HG02588 (cell line): Measurements from ENCODE around the gene TMEM63C.

Experiments used
- ATAC-seq: cut with Tn5 transposase; IDR thresholded peaks from one replicate; pipeline ENCODE4 v1.9.1; 2021; ENCODE audit warnings: mild to moderate bottlenecking, moderate library complexity; ENCODE audit not compliant: unreplicated experiment

The TMEM63C gene

DNA sequence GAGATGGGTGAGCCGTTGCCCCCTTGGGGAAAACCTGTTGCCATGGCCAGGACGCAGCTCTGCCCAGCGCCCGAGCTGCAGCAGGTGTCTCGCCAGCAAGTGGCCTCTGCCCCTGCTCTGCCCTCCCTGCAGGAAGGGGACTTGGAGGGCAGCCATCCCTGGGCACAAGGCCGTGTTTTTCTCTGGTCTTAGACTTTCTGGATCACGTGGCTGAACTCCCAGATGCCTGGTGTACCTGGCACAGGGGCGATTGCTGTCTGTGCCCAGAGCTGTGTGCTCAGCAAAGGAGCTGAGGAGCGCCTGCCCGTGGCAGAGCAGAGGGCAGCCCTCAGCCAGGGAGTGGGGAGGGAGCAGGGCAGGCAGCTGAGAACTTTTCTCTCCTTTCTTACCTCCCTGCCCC, 38.0 kb downstream of the TMEM63C start:
- ATAC-seq: no peak

DNA sequence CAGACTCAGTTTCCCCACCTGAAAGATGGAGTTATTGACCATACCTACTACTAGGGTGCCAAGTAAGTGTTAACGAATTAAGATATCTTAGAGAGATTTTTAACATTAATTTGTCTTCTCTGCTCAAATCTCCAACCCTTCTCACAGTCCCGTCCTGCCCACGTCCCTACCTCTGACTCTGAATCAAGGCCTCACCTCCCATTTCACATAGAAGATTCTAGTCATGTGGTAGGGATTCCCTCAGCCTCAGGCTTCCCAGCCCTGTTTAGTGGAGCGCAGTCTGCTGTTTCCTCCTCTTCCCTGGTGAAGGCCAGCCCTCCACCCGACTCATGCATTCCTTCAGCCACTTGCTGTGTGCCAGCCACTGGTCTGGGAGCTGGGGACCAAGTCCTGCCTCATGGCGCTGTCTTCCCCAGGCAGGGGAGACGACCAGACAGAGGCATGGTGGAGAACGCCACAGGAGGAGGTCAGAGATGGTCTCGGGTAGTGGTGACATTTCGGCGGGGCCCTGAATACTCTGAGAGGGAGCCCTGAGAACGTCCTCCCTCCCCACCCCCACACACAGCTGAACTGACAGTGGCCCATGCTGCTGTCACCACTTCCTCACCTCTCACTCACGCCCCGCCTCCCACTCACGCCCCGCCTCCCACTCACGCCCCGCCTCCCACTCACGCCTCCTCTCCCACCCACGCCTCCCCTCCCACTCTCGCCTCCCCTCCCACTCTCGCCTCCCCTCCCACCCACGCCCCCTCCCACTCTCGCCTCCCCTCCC, 38.8 kb downstream of the TMEM63C start:
- ATAC-seq: no peak

DNA sequence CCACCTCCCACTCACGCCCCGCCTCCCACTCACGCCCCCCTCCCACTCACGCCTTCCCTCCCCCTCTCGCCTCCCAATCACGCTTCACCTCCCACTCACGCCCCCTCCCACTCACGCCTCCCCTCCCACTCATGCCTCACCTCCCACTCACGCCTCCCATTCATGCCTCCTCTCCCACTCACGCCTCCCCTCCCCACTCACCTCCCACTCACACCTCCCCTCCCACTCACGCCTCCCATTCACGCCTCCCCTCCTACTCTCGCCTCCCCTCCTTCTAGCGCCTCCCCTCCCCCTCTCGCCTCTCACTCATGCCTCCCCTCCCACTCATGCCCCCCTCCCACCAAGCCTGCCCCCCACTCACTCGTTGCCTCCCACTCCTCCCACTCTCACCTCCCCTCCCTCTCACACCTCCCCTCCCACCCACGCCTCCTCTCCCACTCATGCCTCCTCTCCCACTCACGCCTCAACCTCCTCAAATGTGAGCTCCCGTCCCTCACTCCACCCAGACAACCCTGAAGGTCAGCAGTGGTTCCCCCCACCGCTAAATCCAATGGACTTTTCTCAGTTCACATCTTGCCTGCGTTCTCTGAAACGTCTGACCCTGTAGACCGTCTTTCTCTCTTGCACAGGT, 39.8 kb downstream of the TMEM63C start:
- ATAC-seq: no peak

DNA sequence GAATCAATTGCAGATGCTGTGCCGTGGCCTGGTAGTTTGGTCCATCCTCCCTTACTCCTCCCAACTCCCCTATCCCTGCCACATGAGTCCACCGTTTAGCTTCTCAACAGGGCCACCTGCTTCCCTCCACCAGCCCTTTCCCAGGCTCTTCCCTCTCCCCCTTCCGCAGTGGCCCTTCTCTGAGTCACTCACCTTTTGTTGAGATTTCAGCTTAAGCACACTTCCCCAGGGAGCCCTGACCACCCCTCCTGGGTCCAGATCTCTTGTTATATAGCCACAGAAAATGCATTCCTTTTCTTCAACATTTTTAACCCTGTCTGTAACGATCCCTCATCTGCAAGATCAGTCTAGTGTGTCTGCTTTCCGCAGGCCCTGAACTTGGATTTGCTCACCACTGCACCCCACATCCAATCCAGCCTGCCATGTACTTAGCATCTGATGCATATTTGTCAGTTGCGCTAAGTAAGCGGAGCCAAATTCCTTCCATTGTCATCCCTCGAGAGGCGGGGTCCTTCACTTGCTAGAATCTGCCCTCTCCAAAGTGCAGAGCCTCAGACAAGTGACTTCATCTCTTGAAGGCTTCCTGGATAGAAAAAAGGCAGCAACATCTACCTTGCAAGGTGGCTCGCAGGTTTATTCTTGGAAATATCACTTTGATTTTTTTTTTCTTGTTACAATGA, 41.1 kb downstream of the TMEM63C start:
- ATAC-seq: no peak

DNA sequence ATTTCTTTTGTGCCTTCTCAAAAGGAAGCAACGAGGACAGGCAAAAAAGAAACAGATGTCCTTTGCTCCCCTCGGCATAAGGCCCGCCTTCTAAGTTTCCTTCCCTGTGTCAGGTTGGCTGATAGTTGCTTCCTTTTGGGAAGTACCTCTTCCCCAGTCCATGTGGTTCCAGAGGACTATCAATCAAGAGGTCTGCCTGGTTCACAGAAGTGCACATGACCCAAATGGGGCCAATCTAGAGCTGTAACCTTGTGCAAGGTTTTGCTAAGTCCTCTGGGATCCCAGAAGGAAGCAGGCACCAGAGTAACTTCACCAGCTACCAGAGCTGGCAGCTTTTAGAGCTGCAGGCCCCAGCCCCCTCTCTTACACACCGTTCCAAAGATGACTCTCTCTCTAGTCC, 42.6 kb downstream of the TMEM63C start:
- no peak for ATAC-seq

DNA sequence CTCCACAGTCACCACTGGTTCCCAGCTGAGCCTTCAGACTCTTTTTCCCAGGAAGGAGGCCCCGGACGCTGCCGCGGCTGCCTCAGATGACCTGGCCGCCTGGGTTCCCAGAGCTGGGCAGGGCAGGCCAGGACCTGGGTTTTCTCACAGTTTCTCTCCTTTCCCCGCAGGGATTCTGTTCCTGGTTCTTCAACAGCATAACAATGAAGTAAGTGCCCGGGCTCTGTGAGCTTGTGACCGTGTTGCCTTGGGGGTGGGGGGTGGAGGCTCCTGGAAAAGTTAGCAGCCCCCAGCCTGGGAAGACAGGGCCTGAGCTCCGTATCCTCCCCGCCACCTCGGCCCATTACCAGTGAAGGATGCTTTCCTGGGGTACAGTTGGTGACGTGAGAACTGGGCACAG, 43.7 kb downstream of the TMEM63C start:
- no peak for ATAC-seq

DNA sequence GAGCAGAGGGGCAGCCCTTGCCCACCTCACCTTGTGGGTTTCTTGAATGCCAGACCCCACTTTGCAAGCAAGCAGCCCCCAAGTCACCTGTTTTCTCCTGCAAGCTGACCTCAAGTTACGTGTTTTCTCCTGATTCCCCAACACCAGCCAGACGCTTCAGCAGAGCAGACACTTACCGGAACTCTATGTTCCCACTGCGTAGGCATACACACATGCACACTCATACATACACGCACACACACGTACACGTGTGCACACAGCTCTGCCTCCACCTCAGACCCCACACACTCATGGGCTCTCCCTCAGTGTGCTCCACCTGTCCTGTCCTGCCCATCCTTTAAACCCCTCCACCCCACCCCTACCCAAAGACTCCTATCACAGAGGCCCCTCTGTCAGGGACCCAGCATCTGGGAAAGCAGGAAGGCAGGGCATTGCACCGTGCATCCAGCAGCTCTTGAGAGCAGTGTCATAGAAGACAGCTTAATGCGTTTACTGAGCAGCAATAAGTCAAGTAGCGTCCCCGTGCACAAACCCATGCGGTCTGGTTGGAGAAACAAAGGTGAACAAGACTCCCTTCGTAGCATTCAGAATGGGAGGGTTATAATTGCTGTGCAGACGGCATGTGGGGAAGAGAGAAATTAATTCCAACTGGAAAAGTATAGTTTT, 44.4 kb downstream of the TMEM63C start:
- ATAC-seq: no peak

DNA sequence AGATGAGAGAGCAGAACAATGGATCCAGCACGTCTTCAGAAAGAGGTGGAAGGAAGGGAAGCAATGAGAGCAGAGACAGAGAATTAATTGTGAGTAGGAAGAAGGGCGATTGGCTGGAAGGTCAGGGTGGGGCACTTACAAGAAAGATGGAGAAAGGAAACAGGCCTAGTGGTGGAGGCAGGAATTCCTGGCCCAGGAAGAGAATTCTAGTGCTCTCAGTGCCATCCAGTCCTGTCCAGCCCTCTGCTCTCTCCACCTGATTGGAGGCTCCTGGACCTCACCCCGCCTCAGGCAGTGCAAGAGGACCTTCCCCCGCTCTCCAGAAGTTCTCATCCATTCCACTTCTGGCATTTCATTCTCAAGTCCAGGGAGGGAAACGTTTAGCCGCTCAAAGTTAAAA, 46.5 kb downstream of the TMEM63C start:
- no peak for ATAC-seq

DNA sequence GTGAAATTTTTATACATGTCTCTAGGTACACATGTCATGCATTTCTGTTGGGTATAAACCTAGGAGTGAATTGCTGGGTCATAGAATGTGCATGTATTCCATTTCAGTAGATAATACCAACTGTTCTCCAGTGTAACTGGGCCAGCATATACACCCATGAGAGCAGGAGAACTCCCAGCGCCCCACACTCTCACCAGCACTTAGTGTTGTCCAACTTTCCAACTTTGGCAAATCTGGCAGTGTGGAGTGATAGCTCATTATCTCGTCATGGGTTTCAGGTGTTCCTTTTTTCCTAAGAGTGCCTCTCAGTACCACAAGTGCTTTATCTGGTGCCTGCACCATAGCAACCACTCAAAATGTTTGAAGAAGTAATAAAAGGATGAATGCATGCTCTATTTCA, 49.3 kb downstream of the TMEM63C start:
- no peak for ATAC-seq

DNA sequence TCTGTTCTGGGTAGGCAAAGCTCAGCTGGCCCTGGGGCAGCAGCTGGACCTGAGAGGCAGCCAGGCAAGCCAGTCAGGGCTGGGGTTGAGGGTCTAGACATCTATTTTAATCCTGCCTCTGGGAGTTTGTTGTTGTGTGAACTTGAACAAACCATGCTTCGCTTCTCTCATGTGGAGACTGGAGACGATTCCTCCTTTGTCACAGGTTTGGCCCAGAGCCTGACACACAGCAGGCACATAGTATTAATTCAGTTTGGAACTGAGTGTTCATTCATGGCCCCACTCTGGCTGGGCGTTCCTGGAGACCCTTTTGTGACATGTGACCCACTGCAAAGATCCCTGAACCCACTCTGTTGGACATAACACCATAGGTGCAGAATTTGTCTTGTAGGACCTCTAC, 50.1 kb downstream of the TMEM63C start:
- no peak for ATAC-seq

DNA sequence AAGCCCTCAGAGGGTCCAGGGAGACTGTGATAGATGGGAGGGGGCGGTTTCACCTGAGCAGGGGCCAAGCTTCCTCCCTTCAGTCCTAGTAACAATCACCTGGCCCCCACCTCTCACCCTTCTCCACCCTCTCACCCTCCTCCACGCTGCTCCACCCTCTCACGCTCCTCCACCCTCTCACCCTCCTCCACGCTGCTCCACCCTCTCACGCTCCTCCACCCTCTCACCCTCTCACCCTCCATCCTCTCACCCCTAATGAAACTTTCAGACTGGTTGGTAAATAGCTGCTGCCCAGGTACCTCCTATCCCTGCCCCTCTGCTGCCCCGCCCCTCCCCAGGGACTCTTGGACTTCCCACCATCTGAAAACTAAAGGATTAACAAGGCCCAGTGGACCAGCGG, 55.2 kb downstream of the TMEM63C start:
- ATAC-seq: no peak

DNA sequence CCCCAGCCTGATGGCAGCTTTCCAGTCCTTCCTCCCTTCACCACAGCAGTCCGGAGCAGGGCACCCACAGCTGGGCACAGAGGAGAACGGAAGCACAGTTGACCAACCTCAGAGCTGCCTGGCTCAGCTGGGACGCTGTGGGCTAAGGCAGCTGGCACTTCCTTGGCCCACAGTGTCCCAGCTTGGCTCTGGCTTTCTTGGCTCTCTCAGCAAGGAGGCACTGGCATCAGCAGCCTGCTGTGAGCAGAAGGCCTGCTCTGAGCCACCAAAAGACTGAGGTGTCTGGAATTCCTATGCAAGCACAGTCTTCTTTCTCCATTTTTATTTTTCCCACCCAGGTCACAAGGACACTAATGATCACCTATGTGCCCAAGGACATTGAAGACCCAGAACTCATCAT, 56.8 kb downstream of the TMEM63C start:
- no peak for ATAC-seq

DNA sequence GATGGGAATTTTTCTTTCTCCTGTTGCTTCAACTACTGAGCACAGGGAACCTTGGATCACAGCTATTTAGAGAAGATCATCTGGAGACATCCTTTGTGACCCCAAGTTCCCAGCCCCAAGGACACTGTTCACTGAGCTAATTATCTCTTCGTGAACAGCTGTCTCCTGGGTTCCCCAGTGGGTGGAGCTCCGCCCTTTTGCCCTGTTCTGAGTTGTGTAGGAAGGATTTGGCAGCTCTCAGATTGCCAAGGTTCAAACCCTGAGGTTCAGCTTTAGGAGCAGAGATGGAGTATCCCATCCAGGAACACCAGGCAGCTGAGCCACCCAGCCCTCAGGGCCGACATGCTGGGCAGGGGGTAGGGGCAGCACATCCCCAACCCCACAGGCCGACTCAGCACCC, 57.4 kb downstream of the TMEM63C start:
- no peak for ATAC-seq

DNA sequence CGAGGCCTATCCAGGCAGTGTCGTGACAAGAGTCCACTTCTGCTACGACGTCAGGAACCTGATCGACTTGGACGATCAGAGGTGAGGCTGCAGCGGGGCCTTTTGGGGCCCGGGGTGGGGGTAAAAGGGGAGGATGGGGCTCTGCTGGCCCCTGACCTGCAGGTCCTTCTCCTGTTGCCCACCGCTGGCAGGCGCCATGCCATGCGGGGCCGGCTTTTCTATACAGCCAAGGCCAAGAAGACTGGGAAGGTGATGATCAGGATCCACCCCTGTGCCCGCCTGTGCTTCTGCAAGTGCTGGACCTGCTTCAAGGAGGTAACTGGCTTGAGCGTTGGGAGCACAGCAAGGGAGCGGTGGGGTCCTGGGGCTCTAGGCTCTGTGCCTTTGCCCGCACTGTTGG, 57.8 kb downstream of the TMEM63C start:
- ATAC-seq: no peak

DNA sequence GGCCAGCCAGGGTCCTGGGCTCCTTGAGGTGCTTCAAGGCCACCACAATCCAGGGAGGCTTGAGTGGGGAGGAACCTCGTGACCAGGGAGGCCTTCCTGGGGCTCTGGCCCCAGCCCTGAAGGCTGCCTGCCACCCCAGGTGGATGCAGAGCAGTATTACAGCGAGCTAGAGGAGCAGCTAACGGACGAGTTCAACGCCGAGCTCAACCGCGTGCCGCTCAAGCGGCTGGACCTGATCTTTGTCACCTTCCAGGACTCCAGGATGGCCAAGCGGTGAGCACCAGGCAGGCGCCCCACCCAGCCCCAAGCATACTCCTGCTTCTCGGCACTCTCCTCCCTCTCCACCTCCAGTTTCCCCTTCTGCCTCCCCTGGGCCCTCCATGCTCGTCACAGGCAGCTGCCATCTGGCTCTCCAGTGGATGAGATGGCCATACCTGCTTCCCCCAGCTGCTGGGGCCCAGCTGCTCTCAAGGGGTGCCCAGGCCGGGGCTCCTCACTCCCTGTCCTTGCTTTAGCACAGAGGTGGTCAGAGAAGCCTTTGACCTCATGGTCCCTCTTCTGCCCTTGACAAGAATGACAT, 58.8 kb downstream of the TMEM63C start:
- ATAC-seq: no peak

DNA sequence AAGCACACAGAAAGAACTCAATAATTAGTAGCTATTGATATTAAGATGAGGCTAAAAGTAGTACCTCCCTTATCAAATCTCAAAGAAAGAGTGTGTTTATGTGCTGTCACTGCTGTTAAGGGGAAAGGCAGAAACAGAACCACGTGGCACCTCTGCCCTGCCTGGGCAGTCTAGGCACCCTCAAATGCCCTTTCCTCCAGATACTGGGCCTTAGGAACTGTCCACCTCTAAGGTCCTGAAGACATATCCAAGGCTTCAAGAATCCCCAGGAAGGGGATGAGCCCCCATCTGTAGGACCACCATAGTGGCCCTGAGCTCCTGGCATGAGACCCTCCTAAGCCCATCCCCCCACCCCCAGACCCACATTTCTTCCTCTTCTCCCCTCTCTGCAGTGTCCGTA, 60.4 kb downstream of the TMEM63C start:
- no peak for ATAC-seq

DNA sequence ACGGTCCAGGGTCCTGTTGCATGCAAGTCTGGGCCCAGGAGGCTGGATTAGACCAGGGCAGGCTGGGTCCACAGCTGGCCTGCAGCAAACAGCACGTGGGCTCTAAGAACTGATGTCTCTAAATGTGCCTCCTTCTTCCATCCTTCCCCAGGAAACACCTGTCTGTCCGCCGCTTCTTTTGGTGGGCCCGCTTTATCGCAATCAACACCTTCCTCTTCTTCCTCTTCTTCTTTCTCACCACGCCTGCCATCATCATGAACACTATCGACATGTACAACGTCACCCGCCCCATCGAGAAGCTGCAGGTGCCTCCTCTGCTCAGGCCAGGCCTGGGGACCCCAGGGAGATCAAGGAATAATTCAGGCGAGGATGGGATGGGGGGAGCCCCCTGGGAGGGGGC, 61.2 kb downstream of the TMEM63C start:
- ATAC-seq: no peak

DNA sequence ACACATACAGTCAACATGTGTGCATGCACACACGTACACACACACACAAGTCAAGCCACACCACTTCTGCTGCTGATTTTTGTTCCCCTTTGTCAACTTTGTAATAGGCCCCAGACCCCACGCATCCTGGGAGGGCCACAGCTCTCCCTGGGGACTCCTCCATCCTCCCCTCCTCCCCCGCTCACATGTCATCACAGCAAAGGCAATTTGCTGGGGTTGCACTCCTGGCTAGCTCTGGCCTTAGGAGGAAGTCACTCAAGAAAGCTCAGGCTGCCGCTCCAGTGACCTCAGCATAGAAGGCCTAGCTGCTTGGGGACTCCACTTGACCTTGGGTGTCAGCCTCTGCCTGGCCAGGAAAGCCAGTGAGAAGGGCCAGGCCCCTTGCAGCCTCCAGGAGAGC, 62.3 kb downstream of the TMEM63C start:
- ATAC-seq: no peak

DNA sequence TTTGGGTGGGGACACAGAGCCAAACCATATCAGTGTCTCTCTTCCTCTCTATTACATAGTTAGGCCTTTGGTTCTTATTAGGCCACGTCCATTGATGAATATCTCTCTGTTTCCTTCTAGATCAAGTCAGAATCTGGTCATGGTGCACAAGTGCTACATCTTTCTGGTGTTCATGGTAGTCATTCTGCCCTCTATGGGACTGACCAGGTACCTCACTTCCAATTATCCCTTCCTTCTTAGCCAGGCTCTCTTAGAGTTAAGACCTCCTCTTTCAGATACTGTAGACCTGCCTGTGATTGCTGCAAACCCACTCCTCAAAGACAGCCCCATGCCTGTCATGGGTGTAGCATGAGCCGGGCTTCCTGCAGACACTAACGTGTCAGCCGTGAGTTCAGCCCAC, 64.2 kb downstream of the TMEM63C start:
- no peak for ATAC-seq

DNA sequence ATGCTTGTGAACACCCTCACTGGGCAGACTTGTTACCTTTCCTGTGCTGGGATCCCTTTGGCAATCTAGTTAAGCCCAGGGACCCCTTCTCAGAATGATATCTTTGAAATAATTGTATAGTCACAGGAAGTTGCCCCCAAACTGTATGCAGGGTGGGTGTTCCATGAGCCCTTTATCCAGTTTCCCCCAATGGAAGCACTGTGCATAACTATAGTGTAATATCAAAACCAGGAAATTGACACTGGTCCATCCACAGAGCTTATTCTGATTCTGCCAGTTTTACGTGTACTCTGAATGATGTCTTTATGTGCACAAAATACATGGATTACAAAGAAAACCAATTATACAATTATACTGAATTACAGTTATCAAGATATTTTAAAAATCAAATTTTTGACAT, 65.2 kb downstream of the TMEM63C start:
- ATAC-seq: no peak

DNA sequence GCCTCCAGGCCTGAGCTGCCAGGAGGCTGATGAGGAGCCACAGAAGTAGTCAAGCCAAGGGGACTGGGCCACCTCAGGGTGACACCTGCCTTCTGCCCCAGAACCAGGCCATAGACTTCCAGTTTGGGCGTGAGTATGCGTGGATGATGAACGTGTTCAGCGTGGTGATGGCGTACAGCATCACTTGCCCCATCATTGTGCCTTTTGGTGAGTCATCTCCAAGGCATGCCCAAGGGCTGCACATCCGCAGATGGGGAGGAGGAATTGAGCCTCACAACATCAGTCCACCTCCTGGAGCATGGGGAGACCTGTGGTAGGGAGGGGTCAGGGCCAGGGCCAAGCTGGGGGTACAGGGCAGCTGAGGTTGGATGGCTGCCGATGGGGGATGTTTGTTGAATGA, 67.1 kb downstream of the TMEM63C start:
- no peak for ATAC-seq
